Transverse colon (tissue), 4 donors: Measurements from ENCODE around the gene IFT88. TPM values are rescaled to one million over a fixed set of nuclear protein-coding genes. Genes with fewer than 3 reads are reported as not detected.

Source experiments
- DNase-seq: peaks from one replicate; pipeline ENCODE4 v3.0.0-alpha.2; 2019
- H3K27ac ChIP-seq, 4 donors: fragments of 200-600 bp; sonication (generic); 2 replicates each; pipeline ENCODE4 v1.5.1; 2016 to 2018; ENCODE audit warnings: inconsistent platforms in 4 of 4
- H3K27me3 ChIP-seq: fragments of 200-600 bp; sonication (generic); 2 replicates; pipeline ENCODE4 v1.5.1; 2017; ENCODE audit warnings: inconsistent platforms
- H3K36me3 ChIP-seq, 4 donors: fragments of 200-600 bp; sonication (generic); 2 replicates each; pipeline ENCODE4 v1.5.1; 2017 to 2019; ENCODE audit warnings: inconsistent platforms in 4 of 4
- H3K4me1 ChIP-seq, 4 donors: fragments of 200-600 bp; sonication (generic); 2 replicates each; pipeline ENCODE4 v1.5.1; 2017 to 2020; ENCODE audit warnings: inconsistent platforms in 4 of 4
- H3K4me3 ChIP-seq, 4 donors: fragments of 200-600 bp; sonication (generic); 1 replicate in 1 of 4; 2 replicates in 3 of 4; pipeline versions ENCODE4 v1.5.1 to v1.6.1; 2017 to 2019; ENCODE audit warnings: inconsistent platforms in 4 of 4
- H3K9me3 ChIP-seq, 2 donors: fragments of 200-600 bp; sonication (generic); 2 replicates each; pipeline ENCODE4 v1.5.1; 2017 to 2019; ENCODE audit warnings: inconsistent platforms in 2 of 2
- EP300 ChIP-seq: sonication (generic); formaldehyde crosslinking; IDR thresholded peaks from one replicate; pipeline ENCODE4 v1.6.1; 2017; ENCODE audit warnings: antibody characterized with exemption, low read depth
- POLR2A ChIP-seq: fragments of 450-650 bp; IDR thresholded peaks from one replicate; pipeline ENCODE4 v1.6.1; 2016; ENCODE audit warnings: antibody characterized with exemption, mild to moderate bottlenecking, moderate library complexity
- POLR2AphosphoS5 ChIP-seq, 3 donors: sonication (generic); formaldehyde crosslinking; IDR thresholded peaks; one replicate each; pipeline ENCODE4 v1.6.1; 2016; ENCODE audit warnings: antibody characterized with exemption in 3 of 3
- WGBS, 2 donors: methylation state at CpG; one replicate each; pipeline ENCODE4 v1.1.5; 2018; ENCODE audit warnings: low coverage in 1 of 2; 5-methylcytosine and 5-hydroxymethylcytosine counted together
- in situ Hi-C, 4 donors: fragments of 200-750 bp; cut with MboI; loops; one replicate each; pipeline versions ENCODE4 v1.15.0 to v1.15.1; 2017; ENCODE audit warnings: low sequenced_read_pairs in 3 of 4, low pct_ligation_motif_present in 1 of 4, low pct_unique_long_range_greater_than_20kb in 1 of 4
- intact Hi-C: fragments of 100-400 bp; cut with DNase I; formaldehyde crosslinking; loops from one replicate; pipeline ENCODE4 v1.15.1; 2023; ENCODE audit warnings: low total_unique reads
- total RNA-seq, 4 donors: library from RNA; depleted of rRNA; stranded (reverse); fragments of >200 nt; gene quantifications; one replicate each; pipeline ENCODE4 v1.1.0, GENCODE V29; 2016
- TF ChIP-seq, protein P1 (sequence below), 5 experiments: fragments of 200-600 bp in 3 of 5; fragments of 450-650 bp in 2 of 5; sonication (generic) in 3 of 5; IDR thresholded peaks; 1 replicate in 2 of 5; 2 replicates in 3 of 5; pipeline ENCODE4 v1.5.1; 2016 to 2017; ENCODE audit warnings: antibody characterized with exemption in 5 of 5, inconsistent platforms in 3 of 5, mild to moderate bottlenecking in 2 of 5, moderate library complexity in 1 of 5

The IFT88 gene
- total RNA-seq, 4 donors from 2014 or later = 3.4 to 22.9 (median 16.6) TPM

- 84 to 100% methylated on average over 1 to 2 of the region's 2 CpGs for WGBS, 2 donors
- Histone ChIP-seq H3K4me1 (peaks cover 0 to 24% (median 11%) of the 10 kb centered on the region in 4 donors), H3K4me3 (no peak overlapping the region), H3K27ac (no peak overlapping the region), H3K9me3 (peaks cover 5 to 6% of the 10 kb centered on the region in 2 donors), H3K36me3 (peaks cover 0 to 29% (median 6%) of the 10 kb centered on the region in 4 donors), H3K27me3 (no peaks in the 10 kb centered on the region)
- DNase-seq = no peak
- intact Hi-C loops (no loop called here), in situ Hi-C loops (no loop called here)
- TF ChIP-seq POLR2A (no peak), EP300 (no peak), POLR2AphosphoS5 (IDR thresholded peaks at IDR 0.05) (no peak)
- TF ChIP-seq, protein P1, sequence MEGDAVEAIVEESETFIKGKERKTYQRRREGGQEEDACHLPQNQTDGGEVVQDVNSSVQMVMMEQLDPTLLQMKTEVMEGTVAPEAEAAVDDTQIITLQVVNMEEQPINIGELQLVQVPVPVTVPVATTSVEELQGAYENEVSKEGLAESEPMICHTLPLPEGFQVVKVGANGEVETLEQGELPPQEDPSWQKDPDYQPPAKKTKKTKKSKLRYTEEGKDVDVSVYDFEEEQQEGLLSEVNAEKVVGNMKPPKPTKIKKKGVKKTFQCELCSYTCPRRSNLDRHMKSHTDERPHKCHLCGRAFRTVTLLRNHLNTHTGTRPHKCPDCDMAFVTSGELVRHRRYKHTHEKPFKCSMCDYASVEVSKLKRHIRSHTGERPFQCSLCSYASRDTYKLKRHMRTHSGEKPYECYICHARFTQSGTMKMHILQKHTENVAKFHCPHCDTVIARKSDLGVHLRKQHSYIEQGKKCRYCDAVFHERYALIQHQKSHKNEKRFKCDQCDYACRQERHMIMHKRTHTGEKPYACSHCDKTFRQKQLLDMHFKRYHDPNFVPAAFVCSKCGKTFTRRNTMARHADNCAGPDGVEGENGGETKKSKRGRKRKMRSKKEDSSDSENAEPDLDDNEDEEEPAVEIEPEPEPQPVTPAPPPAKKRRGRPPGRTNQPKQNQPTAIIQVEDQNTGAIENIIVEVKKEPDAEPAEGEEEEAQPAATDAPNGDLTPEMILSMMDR (IDR thresholded peaks at IDR 0.05) = peak in 2 of 5 experiments; percentile 5 to 13
Measured at GRCh38 chr13:20585371-20585770, 18.4 kb downstream of the IFT88 start.

- WGBS, 2 donors = 46 to 47% methylated on average over 3 to 4 of the region's 4 CpGs
- Histone ChIP-seq H3K36me3 (peaks cover 0 to 23% (median 2%) of the 10 kb centered on the region in 4 donors), H3K27me3 (no peaks in the 10 kb centered on the region), H3K4me3 (no peak overlapping the region), H3K9me3 (peaks cover 2 to 5% of the 10 kb centered on the region in 2 donors), H3K27ac (peak overlapping the region; percentile 4 to 32 (median 24)), H3K4me1 (peaks cover 0 to 34% (median 17%) of the 10 kb centered on the region in 4 donors)
- intact Hi-C loops (no loop called here), in situ Hi-C loops (no loop called here)
- no peak for DNase-seq
- TF ChIP-seq POLR2A (no peak), POLR2AphosphoS5 (IDR thresholded peaks at IDR 0.05) (no peak), EP300 (no peak)
- TF ChIP-seq, protein P1 (IDR thresholded peaks at IDR 0.05) = no peak
Measured at GRCh38 chr13:20588529-20589110, 21.7 kb downstream of the IFT88 start.

- intact Hi-C loops = no loop called here
- Histone ChIP-seq H3K27me3 (no peaks in the 10 kb centered on the region), H3K27ac (peak overlapping the region; percentile 50 to 72 (median 53)), H3K9me3 (no peaks in the 10 kb centered on the region), H3K4me1 (peaks cover 0 to 34% (median 17%) of the 10 kb centered on the region in 4 donors), H3K4me3 (no peak overlapping the region), H3K36me3 (peaks cover 0 to 6% (median 0%) of the 10 kb centered on the region in 4 donors)
- in situ Hi-C loops = no loop called here
- TF ChIP-seq POLR2A (no peak), POLR2AphosphoS5 (IDR thresholded peaks at IDR 0.05) (peak in 1 of 3 donors; percentile 12)
- 21 to 43% methylated on average over 2 of the region's 2 CpGs for WGBS, 2 donors
- DNase-seq = no peak
Measured at GRCh38 chr13:20590561-20590960, 23.6 kb downstream of the IFT88 start.

DNA sequence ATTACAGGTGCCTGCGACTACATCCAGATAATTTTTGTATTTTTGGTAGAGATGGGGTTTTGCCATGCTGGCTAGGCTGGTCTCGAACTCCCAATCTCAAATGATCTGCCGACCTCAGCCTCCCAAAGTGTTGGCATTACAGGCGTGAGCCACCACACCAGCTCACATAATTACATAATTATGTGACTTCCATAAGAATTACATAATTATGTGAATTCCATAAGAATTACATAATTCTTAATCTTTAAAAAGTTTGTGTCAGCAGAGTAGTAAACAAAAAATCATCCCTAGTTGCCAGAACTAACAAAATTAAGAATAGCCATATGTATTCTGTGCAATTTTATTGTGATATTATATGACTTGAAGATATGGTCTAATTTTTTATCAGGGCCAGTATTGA, 25.6 kb downstream of the IFT88 start:
- TF ChIP-seq, protein P1 (IDR thresholded peaks at IDR 0.05) = no peak
- TF ChIP-seq EP300 = no peak
- TF ChIP-seq POLR2AphosphoS5 (IDR thresholded peaks at IDR 0.05) = no peak
- no peak for TF ChIP-seq POLR2A
- Histone ChIP-seq H3K36me3 (peaks cover 0 to 12% (median 6%) of the 10 kb centered on the region in 4 donors), H3K4me3 (no peak overlapping the region), H3K4me1 (peaks cover 0 to 34% (median 17%) of the 10 kb centered on the region in 4 donors), H3K9me3 (no peaks in the 10 kb centered on the region), H3K27me3 (no peaks in the 10 kb centered on the region), H3K27ac (no peak overlapping the region)
- in situ Hi-C loops = no loop called here
- WGBS, 2 donors = 79 to 97% methylated on average over 3 to 4 of the region's 4 CpGs
- DNase-seq = no peak
- intact Hi-C loops = no loop called here
